Measurements from ENCODE around the gene SLCO1B1. TPM values are rescaled to one million over a fixed set of nuclear protein-coding genes. Genes with fewer than 3 reads are reported as not detected.
"Not testable (repeated sequence)": the region's sequence is repeated elsewhere in the genome, so short reads cannot be mapped to it uniquely, and the experiment has no call there.

SLCO1B1 gene
- total RNA-seq, 1 experiment from 2014 or later = 0.18 TPM

- no peaks in the 10 kb centered on the region for H3K27me3 Mint-ChIP-seq (ENCODE audit: insufficient read depth, unreplicated experiment)
- H3K27ac Mint-ChIP-seq (ENCODE audit: unreplicated experiment) = peak overlapping the region; percentile 34
- TF ChIP-seq, protein P1, sequence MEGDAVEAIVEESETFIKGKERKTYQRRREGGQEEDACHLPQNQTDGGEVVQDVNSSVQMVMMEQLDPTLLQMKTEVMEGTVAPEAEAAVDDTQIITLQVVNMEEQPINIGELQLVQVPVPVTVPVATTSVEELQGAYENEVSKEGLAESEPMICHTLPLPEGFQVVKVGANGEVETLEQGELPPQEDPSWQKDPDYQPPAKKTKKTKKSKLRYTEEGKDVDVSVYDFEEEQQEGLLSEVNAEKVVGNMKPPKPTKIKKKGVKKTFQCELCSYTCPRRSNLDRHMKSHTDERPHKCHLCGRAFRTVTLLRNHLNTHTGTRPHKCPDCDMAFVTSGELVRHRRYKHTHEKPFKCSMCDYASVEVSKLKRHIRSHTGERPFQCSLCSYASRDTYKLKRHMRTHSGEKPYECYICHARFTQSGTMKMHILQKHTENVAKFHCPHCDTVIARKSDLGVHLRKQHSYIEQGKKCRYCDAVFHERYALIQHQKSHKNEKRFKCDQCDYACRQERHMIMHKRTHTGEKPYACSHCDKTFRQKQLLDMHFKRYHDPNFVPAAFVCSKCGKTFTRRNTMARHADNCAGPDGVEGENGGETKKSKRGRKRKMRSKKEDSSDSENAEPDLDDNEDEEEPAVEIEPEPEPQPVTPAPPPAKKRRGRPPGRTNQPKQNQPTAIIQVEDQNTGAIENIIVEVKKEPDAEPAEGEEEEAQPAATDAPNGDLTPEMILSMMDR (IDR thresholded peaks at IDR 0.05; ENCODE audit: insufficient read depth in 1 of 2, low read depth in 1 of 2, low read length in 1 of 2, severe bottlenecking in 1 of 2, unreplicated experiment in 1 of 2) = no peak
- H3K4me3 Mint-ChIP-seq (ENCODE audit: unreplicated experiment) = no peak overlapping the region
- ChIA-PET POLR2A (no interaction called here), CTCF (no interaction called here)
- no peaks in the 10 kb centered on the region for H3K27me3 ChIP-seq (replicated peaks; ENCODE audit: control insufficient read depth, insufficient read depth, low read length)
- peaks cover 4% of the 10 kb centered on the region; the same call in 1 of the 2 replicates for H3K9me3 ChIP-seq
- intact Hi-C loops (cut with micrococcal nuclease; ENCODE audit: unreplicated experiment) = no loop called here
- DNase-seq = no peak
- no peaks in the 10 kb centered on the region for H3K36me3 Mint-ChIP-seq (ENCODE audit: insufficient read depth, unreplicated experiment)
- no TSS peak for BruUV-seq (replicated peaks)
- peaks cover 10% of the 10 kb centered on the region for H3K9me3 Mint-ChIP-seq (ENCODE audit: unreplicated experiment)
- H3K4me3 ChIP-seq (ENCODE audit: low read depth, low read length) = no peak overlapping the region
- no peaks in the 10 kb centered on the region for H3K4me1 Mint-ChIP-seq (ENCODE audit: low read depth, unreplicated experiment)
- H3K36me3 ChIP-seq (ENCODE audit: control insufficient read depth, insufficient read depth, low read length) = no peaks in the 10 kb centered on the region
- H3K4me1 ChIP-seq = peaks cover 13% of the 10 kb centered on the region
Observed at GRCh38 chr12:21138016-21138415, 7.0 kb downstream of the SLCO1B1 start.

GRCh38 chr12:21144309-21144708, 13.3 kb downstream of the SLCO1B1 start:
- Histone ChIP-seq H3K4me1 (peaks cover 28% of the 10 kb centered on the region), H3K36me3 (ENCODE audit: control insufficient read depth, insufficient read depth, low read length) (no peaks in the 10 kb centered on the region), H3K4me3 (ENCODE audit: low read depth, low read length) (no peak overlapping the region), H3K27me3 (replicated peaks; ENCODE audit: control insufficient read depth, insufficient read depth, low read length) (no peaks in the 10 kb centered on the region), H3K9me3 (no peaks in the 10 kb centered on the region)
- H3K4me3 Mint-ChIP-seq (ENCODE audit: unreplicated experiment) = peak overlapping the region; percentile 44
- DNase-seq = peak in 1 of 2 experiments; percentile 14
- TF ChIP-seq, protein P1 (IDR thresholded peaks at IDR 0.05; ENCODE audit: insufficient read depth in 1 of 2, low read depth in 1 of 2, low read length in 1 of 2, severe bottlenecking in 1 of 2, unreplicated experiment in 1 of 2) = no peak
- ChIA-PET POLR2A (no interaction called here), CTCF (interaction anchor here (1.0 kb wide), 1 partner anchor 194 kb away, joined by 5 read pairs; no protein-coding TSS in a partner anchor)
- BruUV-seq (replicated peaks) = no TSS peak
- H3K36me3 Mint-ChIP-seq (ENCODE audit: insufficient read depth, unreplicated experiment) = no peaks in the 10 kb centered on the region
- H3K4me1 Mint-ChIP-seq (ENCODE audit: low read depth, unreplicated experiment) = peaks cover 17% of the 10 kb centered on the region
- intact Hi-C loops (cut with micrococcal nuclease; ENCODE audit: unreplicated experiment) = loop anchor here (1.0 kb wide), 1 partner anchor 26 kb away; no protein-coding TSS in a partner anchor
- H3K9me3 Mint-ChIP-seq (ENCODE audit: unreplicated experiment) = no peaks in the 10 kb centered on the region
- H3K27me3 Mint-ChIP-seq (ENCODE audit: insufficient read depth, unreplicated experiment) = no peaks in the 10 kb centered on the region
- peak overlapping the region; percentile 70 for H3K27ac Mint-ChIP-seq (ENCODE audit: unreplicated experiment)

DNA sequence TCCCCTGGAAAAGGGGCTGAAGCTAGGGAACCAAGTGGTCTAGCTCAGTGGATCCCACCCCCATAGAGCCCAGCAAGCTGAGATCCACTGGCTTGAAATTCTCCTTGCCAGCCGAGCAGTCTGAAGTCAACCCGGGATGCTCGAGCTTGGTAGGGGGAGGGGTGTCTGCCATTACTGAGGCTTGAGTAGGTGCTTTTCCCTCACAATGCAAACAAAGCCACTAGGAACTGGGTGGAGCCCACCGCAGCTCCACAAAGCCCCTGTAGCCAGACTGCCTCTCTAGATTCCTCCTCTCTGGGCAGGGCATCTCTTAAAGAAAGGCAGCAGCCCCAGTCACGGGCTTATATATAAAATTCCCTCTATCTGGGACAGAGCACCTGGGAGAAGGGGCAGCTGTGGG, 18.9 kb downstream of the SLCO1B1 start:
- H3K9me3 ChIP-seq; H3K4me1 Mint-ChIP-seq (ENCODE audit: low read depth, unreplicated experiment); POLR2A ChIA-PET; intact Hi-C loops (cut with micrococcal nuclease; ENCODE audit: unreplicated experiment); H3K27me3 Mint-ChIP-seq (ENCODE audit: insufficient read depth, unreplicated experiment); H3K4me3 ChIP-seq (ENCODE audit: low read depth, low read length); H3K4me3 Mint-ChIP-seq (ENCODE audit: unreplicated experiment); H3K4me1 ChIP-seq; H3K9me3 Mint-ChIP-seq (ENCODE audit: unreplicated experiment); H3K36me3 ChIP-seq (ENCODE audit: control insufficient read depth, insufficient read depth, low read length); H3K27ac Mint-ChIP-seq (ENCODE audit: unreplicated experiment); CTCF ChIA-PET; BruUV-seq (replicated peaks); H3K27me3 ChIP-seq (replicated peaks; ENCODE audit: control insufficient read depth, insufficient read depth, low read length); H3K36me3 Mint-ChIP-seq (ENCODE audit: insufficient read depth, unreplicated experiment); DNase-seq: not testable (repeated sequence)

GRCh38 chr12:21151184-21151583, 20.2 kb downstream of the SLCO1B1 start:
- H3K36me3 Mint-ChIP-seq (ENCODE audit: insufficient read depth, unreplicated experiment) = no peaks in the 10 kb centered on the region
- CTCF ChIA-PET = no interaction called here
- BruUV-seq (replicated peaks) = no TSS peak
- no peaks in the 10 kb centered on the region for H3K9me3 ChIP-seq
- DNase-seq = no peak
- H3K4me3 ChIP-seq (ENCODE audit: low read depth, low read length) = no peak overlapping the region
- H3K9me3 Mint-ChIP-seq (ENCODE audit: unreplicated experiment) = no peaks in the 10 kb centered on the region
- H3K27ac Mint-ChIP-seq (ENCODE audit: unreplicated experiment) = no peak overlapping the region
- POLR2A ChIA-PET = no interaction called here
- peaks cover 8% of the 10 kb centered on the region for H3K4me1 Mint-ChIP-seq (ENCODE audit: low read depth, unreplicated experiment)
- intact Hi-C loops (cut with micrococcal nuclease; ENCODE audit: unreplicated experiment) = no loop called here
- H3K36me3 ChIP-seq (ENCODE audit: control insufficient read depth, insufficient read depth, low read length) = no peaks in the 10 kb centered on the region
- H3K4me3 Mint-ChIP-seq (ENCODE audit: unreplicated experiment) = no peak overlapping the region
- H3K4me1 ChIP-seq = no peaks in the 10 kb centered on the region
- TF ChIP-seq, protein P1 (IDR thresholded peaks at IDR 0.05; ENCODE audit: insufficient read depth in 1 of 2, low read depth in 1 of 2, low read length in 1 of 2, severe bottlenecking in 1 of 2, unreplicated experiment in 1 of 2) = no peak
- no peaks in the 10 kb centered on the region for H3K27me3 Mint-ChIP-seq (ENCODE audit: insufficient read depth, unreplicated experiment)
- no peaks in the 10 kb centered on the region for H3K27me3 ChIP-seq (replicated peaks; ENCODE audit: control insufficient read depth, insufficient read depth, low read length)

Measured in Caco-2 (cell line).